Astrocyte of the cerebellum (primary cell): Measurements from ENCODE around the gene CCNYL1.
"Not testable (repeated sequence)": the region's sequence is repeated elsewhere in the genome, so short reads cannot be mapped to it uniquely, and the experiment has no call there.

Source experiments
- DNase-seq: peaks from one replicate; pipeline ENCODE4 v3.0.0-alpha.2; 2011; ENCODE audit warnings: low read depth
- H3K4me3 ChIP-seq: 2 replicates; pipeline ENCODE4 v1.5.1; 2011; ENCODE audit warnings: mild to moderate bottlenecking, low read depth, low read length, moderate library complexity
- in situ Hi-C: cut with HindIII; loops from 2 replicates; pipeline ENCODE4 v1.10.0; 2017; ENCODE audit warnings: low sequenced_read_pairs
- TF ChIP-seq, protein P1 (sequence below): IDR thresholded peaks from 2 replicates; pipeline ENCODE4 v1.5.1; 2012; ENCODE audit warnings: low read length, low read depth, moderate library complexity, mild to moderate bottlenecking; ENCODE audit errors: missing control alignments

Gene CCNYL1

DNA sequence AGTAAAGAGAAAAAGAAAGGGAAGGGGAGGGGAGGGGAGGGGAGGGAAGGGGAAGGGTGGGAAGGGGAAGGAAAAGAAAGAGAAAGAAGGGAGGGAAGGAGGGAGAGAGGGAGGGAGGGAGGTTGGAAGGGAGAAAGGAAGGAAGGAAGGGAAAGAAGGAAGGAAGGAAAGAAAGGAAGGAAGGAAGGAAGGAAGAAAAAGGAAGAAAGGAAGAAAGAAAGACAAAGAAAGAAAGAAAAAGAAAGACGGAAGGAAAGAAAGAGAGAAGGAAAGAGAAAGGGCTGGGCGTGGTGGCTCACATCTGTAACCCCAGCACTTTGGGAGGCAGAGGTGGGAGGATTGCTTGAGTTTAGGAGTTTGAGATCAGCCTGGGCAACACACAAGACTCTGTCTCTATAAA lies 24.6 kb upstream of the CCNYL1 start:
- in situ Hi-C loops, result no loop called here
- no peak for DNase-seq
- TF ChIP-seq, protein P1, sequence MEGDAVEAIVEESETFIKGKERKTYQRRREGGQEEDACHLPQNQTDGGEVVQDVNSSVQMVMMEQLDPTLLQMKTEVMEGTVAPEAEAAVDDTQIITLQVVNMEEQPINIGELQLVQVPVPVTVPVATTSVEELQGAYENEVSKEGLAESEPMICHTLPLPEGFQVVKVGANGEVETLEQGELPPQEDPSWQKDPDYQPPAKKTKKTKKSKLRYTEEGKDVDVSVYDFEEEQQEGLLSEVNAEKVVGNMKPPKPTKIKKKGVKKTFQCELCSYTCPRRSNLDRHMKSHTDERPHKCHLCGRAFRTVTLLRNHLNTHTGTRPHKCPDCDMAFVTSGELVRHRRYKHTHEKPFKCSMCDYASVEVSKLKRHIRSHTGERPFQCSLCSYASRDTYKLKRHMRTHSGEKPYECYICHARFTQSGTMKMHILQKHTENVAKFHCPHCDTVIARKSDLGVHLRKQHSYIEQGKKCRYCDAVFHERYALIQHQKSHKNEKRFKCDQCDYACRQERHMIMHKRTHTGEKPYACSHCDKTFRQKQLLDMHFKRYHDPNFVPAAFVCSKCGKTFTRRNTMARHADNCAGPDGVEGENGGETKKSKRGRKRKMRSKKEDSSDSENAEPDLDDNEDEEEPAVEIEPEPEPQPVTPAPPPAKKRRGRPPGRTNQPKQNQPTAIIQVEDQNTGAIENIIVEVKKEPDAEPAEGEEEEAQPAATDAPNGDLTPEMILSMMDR, result no peak
- no peak overlapping the region for H3K4me3 ChIP-seq

DNA sequence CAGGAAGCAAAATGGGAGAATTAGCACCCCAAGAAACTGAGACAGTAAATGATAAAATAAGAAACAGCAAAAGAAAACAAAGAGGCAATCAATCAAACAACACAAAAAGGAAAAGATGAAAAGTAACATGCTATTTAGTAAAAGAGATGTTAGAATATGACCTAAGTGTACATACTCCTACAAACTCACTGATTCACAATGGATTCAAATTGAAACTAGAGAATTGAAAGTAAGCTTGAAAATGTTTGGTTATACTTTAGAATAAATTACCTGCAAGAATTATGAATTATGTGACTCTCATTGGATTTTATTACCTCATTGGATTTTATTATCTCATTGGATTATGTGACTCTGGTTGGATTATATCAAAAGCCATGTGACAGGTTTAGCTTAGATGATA lies 22.8 kb upstream of the CCNYL1 start:
- in situ Hi-C loops, result no loop called here
- no peak overlapping the region for H3K4me3 ChIP-seq

DNA sequence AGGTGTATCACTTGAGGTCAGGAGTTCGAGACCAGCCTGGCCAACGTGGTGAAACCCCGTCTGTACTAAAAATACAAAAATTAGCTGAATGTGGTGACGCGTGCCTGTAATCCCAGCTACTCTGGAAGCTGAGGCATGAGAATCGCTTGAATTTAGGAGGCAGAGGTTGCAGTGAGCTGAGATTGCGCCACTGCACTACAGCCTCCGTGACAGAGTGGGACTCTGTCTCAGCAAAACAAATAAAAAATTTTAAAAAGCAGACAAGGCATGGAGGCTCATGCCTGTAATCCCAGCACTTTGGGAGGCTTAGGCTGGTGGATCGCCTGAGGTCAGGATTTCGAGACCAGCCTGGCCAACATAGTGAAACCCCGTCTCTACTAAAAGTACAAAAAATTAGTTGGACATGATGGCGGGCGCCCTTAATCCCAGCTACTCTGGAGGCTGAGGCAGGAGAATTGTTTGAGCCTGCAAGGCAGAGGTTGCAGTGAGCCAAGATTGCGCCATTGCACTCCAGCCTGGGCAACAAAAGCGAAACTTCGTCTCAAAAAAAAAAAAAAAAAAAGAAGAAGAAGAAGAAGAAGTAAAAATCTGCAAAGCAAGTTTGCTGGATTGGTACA lies 20.5 kb upstream of the CCNYL1 start:
- in situ Hi-C loops, H3K4me3 ChIP-seq, DNase-seq: not testable (repeated sequence)

More for the DNA sequence above, 22.8 kb upstream of the CCNYL1 start:
- no peak for DNase-seq
- TF ChIP-seq, protein P1, result no peak

DNA sequence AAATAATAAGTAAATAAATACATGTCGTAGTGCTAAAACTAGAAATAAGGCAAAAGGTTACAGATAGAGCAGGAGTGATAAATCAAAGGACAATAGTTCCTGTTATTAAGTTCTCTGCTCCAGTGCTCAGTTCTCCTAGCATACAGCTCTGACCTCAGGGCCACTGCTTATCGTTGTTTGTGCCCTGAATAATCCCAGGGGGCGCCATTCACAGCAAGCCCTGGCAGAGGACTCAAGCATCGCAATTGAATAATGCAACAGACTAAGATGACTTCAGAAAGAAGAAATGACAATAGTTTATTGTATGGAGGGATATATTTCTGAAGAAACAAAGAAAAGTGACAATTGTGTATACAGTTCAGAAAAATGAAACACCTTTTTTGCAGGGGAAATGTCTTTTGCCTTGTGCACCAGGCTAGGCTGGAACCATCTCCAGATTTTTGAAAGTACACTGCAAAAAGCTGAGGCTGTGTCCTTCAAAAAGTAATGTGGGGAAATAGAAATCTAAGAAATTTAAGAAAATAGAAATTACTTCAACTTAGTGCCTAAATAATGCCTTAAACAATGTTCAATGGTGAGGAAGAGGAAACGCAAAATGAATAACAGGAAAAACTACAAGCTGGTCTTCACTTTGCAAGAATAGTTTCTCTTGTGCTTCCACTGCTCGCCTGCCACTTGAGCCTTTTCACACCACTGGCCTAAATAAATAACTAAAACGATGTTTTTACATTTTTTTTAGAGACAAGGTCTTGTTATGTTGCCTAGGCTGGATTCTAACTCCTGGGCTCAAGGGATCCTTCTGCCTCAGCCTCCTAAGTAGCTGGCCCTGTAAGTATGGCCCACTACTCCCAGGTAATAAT lies 19.0 kb upstream of the CCNYL1 start:
- H3K4me3 ChIP-seq, result no peak overlapping the region
- in situ Hi-C loops, result no loop called here
- no peak for DNase-seq
- TF ChIP-seq, protein P1, result peak; percentile 23

DNA sequence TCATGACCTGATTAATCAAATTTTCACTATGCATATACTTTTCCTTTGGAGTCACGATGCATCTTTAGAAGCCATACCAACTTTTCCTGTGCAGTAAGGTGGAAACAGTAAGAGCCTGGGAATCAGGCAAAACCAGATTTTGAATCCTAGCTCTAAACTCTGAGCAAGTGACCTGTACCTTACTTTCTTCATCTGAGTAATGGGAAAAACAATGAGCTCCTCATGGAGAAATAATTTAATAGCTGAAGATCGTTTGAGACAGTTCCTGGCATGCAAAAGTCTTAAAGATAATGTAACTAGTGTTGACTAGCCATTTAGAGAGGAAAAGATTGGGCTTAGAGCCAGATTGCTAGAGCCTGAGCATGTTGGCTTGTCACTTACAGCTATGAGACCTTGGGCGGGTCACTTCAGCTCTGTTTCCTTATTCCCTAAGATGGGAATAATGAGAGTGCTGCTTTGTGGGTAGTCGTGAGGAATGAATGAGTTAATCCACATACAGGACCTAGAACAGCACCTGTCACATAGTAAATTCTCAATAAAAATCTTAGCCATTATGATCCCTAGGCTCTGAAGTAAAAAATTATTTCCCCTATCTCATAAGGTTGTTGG lies 17.7 kb upstream of the CCNYL1 start:
- TF ChIP-seq, protein P1, result no peak
- no peak overlapping the region for H3K4me3 ChIP-seq
- no peak for DNase-seq
- in situ Hi-C loops, result no loop called here

DNA sequence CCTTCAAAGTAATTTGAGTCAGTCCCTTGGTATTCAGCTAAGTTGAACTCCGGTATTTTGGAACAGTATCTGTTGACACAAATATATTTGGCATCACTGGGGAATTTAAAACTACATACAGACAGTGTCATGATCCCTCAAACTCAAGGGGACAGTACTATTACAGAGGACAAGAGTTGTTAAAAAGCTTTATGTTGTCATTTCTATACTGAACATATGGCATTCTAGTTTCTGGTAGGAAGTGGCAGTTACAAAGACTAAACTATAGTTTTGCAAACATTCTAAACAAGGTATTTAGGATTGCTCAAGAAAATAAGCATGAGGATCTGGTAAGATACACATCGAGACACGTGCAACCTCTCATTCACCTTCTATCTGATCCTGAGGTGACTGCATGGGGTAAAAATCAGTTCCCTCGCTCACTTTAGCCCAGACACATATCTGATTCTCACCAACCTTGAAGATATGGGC lies 16.6 kb upstream of the CCNYL1 start:
- DNase-seq, result no peak

More for the DNA sequence above, 16.6 kb upstream of the CCNYL1 start:
- TF ChIP-seq, protein P1, result no peak
- no peak overlapping the region for H3K4me3 ChIP-seq
- in situ Hi-C loops, result no loop called here
